ENCODE data around the gene METAP1. TPM values are rescaled to one million over a fixed set of nuclear protein-coding genes. Genes with fewer than 3 reads are reported as not detected.
"Not testable (repeated sequence)": the region's sequence is repeated elsewhere in the genome, so short reads cannot be mapped to it uniquely, and the experiment has no call there.

The METAP1 gene
- total RNA-seq, 1 donor from 2014 or later, result 16.2 TPM

- Histone ChIP-seq H3K27me3 (ENCODE audit: control insufficient read depth in 3 of 3, insufficient read depth in 3 of 3, low read length in 3 of 3) (no peaks in the 10 kb centered on the region), H3K9ac (ENCODE audit: low read depth in 1 of 3, low read length in 3 of 3) (no peak overlapping the region), H3K4me3 (ENCODE audit: low read length in 3 of 3) (no peak overlapping the region), H3K4me1 (ENCODE audit: control insufficient read depth in 3 of 3, insufficient read depth in 3 of 3, low read length in 3 of 3) (no peaks in the 10 kb centered on the region), H3K36me3 (ENCODE audit: control insufficient read depth in 3 of 3, insufficient read depth in 3 of 3, low read length in 3 of 3) (peaks cover 30 to 55% (median 54%) of the 10 kb centered on the region in 3 donors), H3K27ac (ENCODE audit: low read depth, low read length) (no peak overlapping the region), H3K9me3 (ENCODE audit: control insufficient read depth in 3 of 3, low read length in 3 of 3) (no peaks in the 10 kb centered on the region)
These were observed 79.3 kb downstream of the METAP1 start for GRCh38 chr4:99074816-99075215.

GRCh38 chr4:99076292-99076976 is 80.9 kb downstream of the METAP1 start:
- Histone ChIP-seq H3K9ac (ENCODE audit: low read depth in 1 of 3, low read length in 3 of 3) (no peak overlapping the region), H3K27me3 (ENCODE audit: control insufficient read depth in 3 of 3, insufficient read depth in 3 of 3, low read length in 3 of 3) (no peaks in the 10 kb centered on the region), H3K36me3 (ENCODE audit: control insufficient read depth in 3 of 3, insufficient read depth in 3 of 3, low read length in 3 of 3) (peaks cover 42 to 64% (median 54%) of the 10 kb centered on the region in 3 donors), H3K4me3 (ENCODE audit: low read length in 3 of 3) (no peak overlapping the region), H3K4me1 (ENCODE audit: control insufficient read depth in 3 of 3, insufficient read depth in 3 of 3, low read length in 3 of 3) (no peaks in the 10 kb centered on the region), H3K27ac (ENCODE audit: low read depth, low read length) (no peak overlapping the region), H3K9me3 (ENCODE audit: control insufficient read depth in 3 of 3, low read length in 3 of 3) (no peaks in the 10 kb centered on the region)

- Histone ChIP-seq H3K4me1 (ENCODE audit: control insufficient read depth in 3 of 3, insufficient read depth in 3 of 3, low read length in 3 of 3) (no peaks in the 10 kb centered on the region), H3K4me3 (ENCODE audit: low read length in 3 of 3) (no peak overlapping the region), H3K9me3 (ENCODE audit: control insufficient read depth in 3 of 3, low read length in 3 of 3) (no peaks in the 10 kb centered on the region), H3K36me3 (ENCODE audit: control insufficient read depth in 3 of 3, insufficient read depth in 3 of 3, low read length in 3 of 3) (peaks cover 42 to 64% (median 56%) of the 10 kb centered on the region in 3 donors), H3K27ac (ENCODE audit: low read depth, low read length) (no peak overlapping the region), H3K9ac (ENCODE audit: low read depth in 1 of 3, low read length in 3 of 3) (peak overlapping the region in 1 of 3 donors; percentile 37), H3K27me3 (ENCODE audit: control insufficient read depth in 3 of 3, insufficient read depth in 3 of 3, low read length in 3 of 3) (no peaks in the 10 kb centered on the region)
These were observed 81.7 kb downstream of the METAP1 start for GRCh38 chr4:99077177-99077576.

- Histone ChIP-seq H3K27ac (ENCODE audit: low read depth, low read length) (no peak overlapping the region), H3K27me3 (ENCODE audit: control insufficient read depth in 3 of 3, insufficient read depth in 3 of 3, low read length in 3 of 3) (no peaks in the 10 kb centered on the region), H3K4me1 (ENCODE audit: control insufficient read depth in 3 of 3, insufficient read depth in 3 of 3, low read length in 3 of 3) (no peaks in the 10 kb centered on the region), H3K4me3 (ENCODE audit: low read length in 3 of 3) (no peak overlapping the region), H3K36me3 (ENCODE audit: control insufficient read depth in 3 of 3, insufficient read depth in 3 of 3, low read length in 3 of 3) (peaks cover 41 to 62% (median 58%) of the 10 kb centered on the region in 3 donors), H3K9ac (ENCODE audit: low read depth in 1 of 3, low read length in 3 of 3) (no peak overlapping the region), H3K9me3 (ENCODE audit: control insufficient read depth in 3 of 3, low read length in 3 of 3) (no peaks in the 10 kb centered on the region)
These were observed 82.8 kb downstream of the METAP1 start for GRCh38 chr4:99078336-99078735.

- peaks cover 38 to 62% (median 58%) of the 10 kb centered on the region in 3 donors for H3K36me3 ChIP-seq (ENCODE audit: control insufficient read depth in 3 of 3, insufficient read depth in 3 of 3, low read length in 3 of 3)
- H3K27ac ChIP-seq (ENCODE audit: low read depth, low read length), result no peak overlapping the region
- no peak overlapping the region for H3K4me3 ChIP-seq (ENCODE audit: low read length in 3 of 3)
- no peaks in the 10 kb centered on the region for H3K27me3 ChIP-seq (ENCODE audit: control insufficient read depth in 3 of 3, insufficient read depth in 3 of 3, low read length in 3 of 3)
- no peaks in the 10 kb centered on the region for H3K9me3 ChIP-seq (ENCODE audit: control insufficient read depth in 3 of 3, low read length in 3 of 3)
- H3K4me1 ChIP-seq (ENCODE audit: control insufficient read depth in 3 of 3, insufficient read depth in 3 of 3, low read length in 3 of 3), result no peaks in the 10 kb centered on the region
- H3K9ac ChIP-seq (ENCODE audit: low read depth in 1 of 3, low read length in 3 of 3), result no peak overlapping the region
These were observed 83.6 kb downstream of the METAP1 start for GRCh38 chr4:99078931-99079624.

- Histone ChIP-seq H3K4me3 (ENCODE audit: low read length in 3 of 3) (no peak overlapping the region), H3K27me3 (ENCODE audit: control insufficient read depth in 3 of 3, insufficient read depth in 3 of 3, low read length in 3 of 3) (no peaks in the 10 kb centered on the region), H3K9ac (ENCODE audit: low read depth in 1 of 3, low read length in 3 of 3) (no peak overlapping the region), H3K27ac (ENCODE audit: low read depth, low read length) (no peak overlapping the region), H3K9me3 (ENCODE audit: control insufficient read depth in 3 of 3, low read length in 3 of 3) (no peaks in the 10 kb centered on the region), H3K36me3 (ENCODE audit: control insufficient read depth in 3 of 3, insufficient read depth in 3 of 3, low read length in 3 of 3) (peaks cover 36 to 64% (median 62%) of the 10 kb centered on the region in 3 donors), H3K4me1 (ENCODE audit: control insufficient read depth in 3 of 3, insufficient read depth in 3 of 3, low read length in 3 of 3) (no peaks in the 10 kb centered on the region)
These were observed 84.2 kb downstream of the METAP1 start for GRCh38 chr4:99079625-99080295.

- H3K27ac ChIP-seq (ENCODE audit: low read depth, low read length); H3K4me1 ChIP-seq (ENCODE audit: control insufficient read depth in 3 of 3, insufficient read depth in 3 of 3, low read length in 3 of 3); H3K4me3 ChIP-seq (ENCODE audit: low read length in 3 of 3); H3K9me3 ChIP-seq (ENCODE audit: control insufficient read depth in 3 of 3, low read length in 3 of 3); H3K9ac ChIP-seq (ENCODE audit: low read depth in 1 of 3, low read length in 3 of 3); H3K27me3 ChIP-seq (ENCODE audit: control insufficient read depth in 3 of 3, insufficient read depth in 3 of 3, low read length in 3 of 3): not testable (repeated sequence)
- H3K36me3 ChIP-seq (ENCODE audit: control insufficient read depth in 3 of 3, insufficient read depth in 3 of 3, low read length in 3 of 3), result peaks cover 38 to 57% (median 55%) of the 10 kb centered on the region in 3 donors
These were observed 85.3 kb downstream of the METAP1 start for GRCh38 chr4:99080869-99081268.

GRCh38 chr4:99082192-99082591 is 86.7 kb downstream of the METAP1 start:
- H3K4me3 ChIP-seq (ENCODE audit: low read length in 3 of 3), result no peak overlapping the region
- peaks cover 0 to 4% (median 0%) of the 10 kb centered on the region in 3 donors for H3K4me1 ChIP-seq (ENCODE audit: control insufficient read depth in 3 of 3, insufficient read depth in 3 of 3, low read length in 3 of 3)
- no peaks in the 10 kb centered on the region for H3K27me3 ChIP-seq (ENCODE audit: control insufficient read depth in 3 of 3, insufficient read depth in 3 of 3, low read length in 3 of 3)
- no peaks in the 10 kb centered on the region for H3K9me3 ChIP-seq (ENCODE audit: control insufficient read depth in 3 of 3, low read length in 3 of 3)
- no peak overlapping the region for H3K27ac ChIP-seq (ENCODE audit: low read depth, low read length)
- no peak overlapping the region for H3K9ac ChIP-seq (ENCODE audit: low read depth in 1 of 3, low read length in 3 of 3)
- peaks cover 35 to 48% (median 47%) of the 10 kb centered on the region in 3 donors for H3K36me3 ChIP-seq (ENCODE audit: control insufficient read depth in 3 of 3, insufficient read depth in 3 of 3, low read length in 3 of 3)

- Histone ChIP-seq H3K27ac (ENCODE audit: low read depth, low read length) (no peak overlapping the region), H3K9me3 (ENCODE audit: control insufficient read depth in 3 of 3, low read length in 3 of 3) (no peaks in the 10 kb centered on the region), H3K9ac (ENCODE audit: low read depth in 1 of 3, low read length in 3 of 3) (no peak overlapping the region), H3K36me3 (ENCODE audit: control insufficient read depth in 3 of 3, insufficient read depth in 3 of 3, low read length in 3 of 3) (peaks cover 27 to 45% (median 35%) of the 10 kb centered on the region in 3 donors), H3K4me3 (ENCODE audit: low read length in 3 of 3) (no peak overlapping the region), H3K4me1 (ENCODE audit: control insufficient read depth in 3 of 3, insufficient read depth in 3 of 3, low read length in 3 of 3) (peaks cover 2 to 13% (median 9%) of the 10 kb centered on the region in 3 donors), H3K27me3 (ENCODE audit: control insufficient read depth in 3 of 3, insufficient read depth in 3 of 3, low read length in 3 of 3) (no peaks in the 10 kb centered on the region)
These were observed 89.1 kb downstream of the METAP1 start for GRCh38 chr4:99084595-99084994.

- Histone ChIP-seq H3K9me3 (ENCODE audit: control insufficient read depth in 3 of 3, low read length in 3 of 3) (no peaks in the 10 kb centered on the region), H3K4me1 (ENCODE audit: control insufficient read depth in 3 of 3, insufficient read depth in 3 of 3, low read length in 3 of 3) (peaks cover 5 to 14% (median 13%) of the 10 kb centered on the region in 3 donors), H3K27me3 (ENCODE audit: control insufficient read depth in 3 of 3, insufficient read depth in 3 of 3, low read length in 3 of 3) (no peaks in the 10 kb centered on the region), H3K9ac (ENCODE audit: low read depth in 1 of 3, low read length in 3 of 3) (peak overlapping the region; percentile 76 to 94 (median 91)), H3K36me3 (ENCODE audit: control insufficient read depth in 3 of 3, insufficient read depth in 3 of 3, low read length in 3 of 3) (peaks cover 11 to 16% (median 15%) of the 10 kb centered on the region in 3 donors), H3K4me3 (ENCODE audit: low read length in 3 of 3) (peak overlapping the region; percentile 85 to 92 (median 87)), H3K27ac (ENCODE audit: low read depth, low read length) (peak overlapping the region; percentile 87)
These were observed 92.5 kb downstream of the METAP1 start for GRCh38 chr4:99088023-99088449.

Measured in skeletal muscle tissue (tissue), 4 donors.